HL-60 (cell line): ENCODE measurements around the gene SORL1.

Experiments used
- DNase-seq, 2 experiments: peaks; one replicate each; pipeline ENCODE4 v3.0.0-alpha.2; 2010 to 2020; ENCODE audit warnings: low read depth in 1 of 2, low spot score in 1 of 2
- H3K27ac ChIP-seq: fragments of 250-450 bp; sonication (Bioruptor Pico); replicated peaks from 2 replicates; pipeline ENCODE4 v1.5.1; 2020; ENCODE audit warnings: mild to moderate bottlenecking, moderate library complexity
- H3K27me3 ChIP-seq: fragments of 250-450 bp; sonication (Bioruptor Pico); 2 replicates; pipeline ENCODE4 v1.5.1; 2021; ENCODE audit warnings: mild to moderate bottlenecking, moderate library complexity; ENCODE audit not compliant: insufficient read depth, poor library complexity, severe bottlenecking
- H3K4me3 ChIP-seq: replicated peaks from 2 replicates; pipeline ENCODE4 v1.5.1; 2011; ENCODE audit warnings: mild to moderate bottlenecking, control low read depth, low read length; ENCODE audit not compliant: insufficient read depth
- CTCF ChIP-seq: IDR thresholded peaks from one replicate; pipeline ENCODE4 v1.5.1; 2011; ENCODE audit warnings: low read length, control low read depth, inconsistent platforms; ENCODE audit not compliant: insufficient read depth
- GABPA ChIP-seq: IDR thresholded peaks from 2 replicates; pipeline ENCODE4 v1.6.1; 2012; ENCODE audit warnings: low read depth
- POLR2AphosphoS5 ChIP-seq: IDR thresholded peaks from 2 replicates; pipeline ENCODE4 v1.6.1; 2012; ENCODE audit warnings: low read depth
- REST ChIP-seq: IDR thresholded peaks from 2 replicates; pipeline ENCODE4 v1.6.1; 2012; ENCODE audit warnings: low read depth; ENCODE audit not compliant: insufficient replicate concordance
- SPI1 ChIP-seq: IDR thresholded peaks from 2 replicates; pipeline ENCODE4 v1.6.1; 2012; ENCODE audit warnings: low read depth, mild to moderate bottlenecking, borderline replicate concordance

The SORL1 gene

GRCh38 chr11:121670266-121670665, 218.2 kb downstream of the SORL1 start:
- Histone ChIP-seq H3K27ac (no peak overlapping the region), H3K27me3 (peaks cover 2% of the 10 kb centered on the region), H3K4me3 (no peak overlapping the region)
- no peak for DNase-seq
- TF ChIP-seq POLR2AphosphoS5 (no peak), CTCF (no peak), SPI1 (no peak), REST (no peak), GABPA (no peak)

- Histone ChIP-seq H3K4me3 (no peak overlapping the region), H3K27ac (no peak overlapping the region), H3K27me3 (peaks cover 2% of the 10 kb centered on the region)
- no peak for DNase-seq
- no peak for TF ChIP-seq POLR2AphosphoS5
Observed at GRCh38 chr11:121670805-121671282, 218.7 kb downstream of the SORL1 start.

GRCh38 chr11:121671283-121672168, 219.4 kb downstream of the SORL1 start:
- TF ChIP-seq GABPA = no peak
- TF ChIP-seq REST = no peak
- TF ChIP-seq CTCF = no peak
- TF ChIP-seq POLR2AphosphoS5 = no peak
- no peak for TF ChIP-seq SPI1

GRCh38 chr11:121672630-121673487, 220.7 kb downstream of the SORL1 start:
- no peak for DNase-seq
- Histone ChIP-seq H3K4me3 (no peak overlapping the region), H3K27ac (no peak overlapping the region), H3K27me3 (peaks cover 1% of the 10 kb centered on the region)
- TF ChIP-seq SPI1 (no peak), CTCF (no peak), POLR2AphosphoS5 (no peak), GABPA (no peak), REST (no peak)

More at GRCh38 chr11:121671283-121672168, 219.4 kb downstream of the SORL1 start:
- Histone ChIP-seq H3K27ac (no peak overlapping the region), H3K27me3 (peaks cover 2% of the 10 kb centered on the region), H3K4me3 (no peak overlapping the region)
- DNase-seq = no peak
